ENCODE measurements around the gene AASDHPPT.

Gene AASDHPPT

DNA sequence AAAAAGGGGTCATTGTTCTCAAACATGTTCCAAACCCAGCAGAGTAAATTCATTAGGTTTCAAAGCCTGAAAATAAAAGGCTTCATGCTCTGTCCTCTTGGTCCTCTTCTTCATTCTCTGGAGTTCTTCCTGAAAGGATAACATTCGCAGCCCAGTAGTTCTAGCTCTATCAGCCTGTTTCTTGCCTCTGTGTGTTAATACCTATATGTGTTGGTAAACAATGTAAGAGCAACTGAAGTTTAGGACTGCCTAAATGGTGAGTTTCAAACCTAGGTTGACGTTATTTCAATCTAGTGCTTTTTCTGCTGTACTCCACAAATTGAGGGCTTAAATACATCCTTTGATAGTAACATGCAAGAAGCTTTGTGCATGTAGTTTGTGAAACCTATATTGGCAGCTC, 9.4 kb downstream of the AASDHPPT start:
- DNase-seq, result no peak

DNA sequence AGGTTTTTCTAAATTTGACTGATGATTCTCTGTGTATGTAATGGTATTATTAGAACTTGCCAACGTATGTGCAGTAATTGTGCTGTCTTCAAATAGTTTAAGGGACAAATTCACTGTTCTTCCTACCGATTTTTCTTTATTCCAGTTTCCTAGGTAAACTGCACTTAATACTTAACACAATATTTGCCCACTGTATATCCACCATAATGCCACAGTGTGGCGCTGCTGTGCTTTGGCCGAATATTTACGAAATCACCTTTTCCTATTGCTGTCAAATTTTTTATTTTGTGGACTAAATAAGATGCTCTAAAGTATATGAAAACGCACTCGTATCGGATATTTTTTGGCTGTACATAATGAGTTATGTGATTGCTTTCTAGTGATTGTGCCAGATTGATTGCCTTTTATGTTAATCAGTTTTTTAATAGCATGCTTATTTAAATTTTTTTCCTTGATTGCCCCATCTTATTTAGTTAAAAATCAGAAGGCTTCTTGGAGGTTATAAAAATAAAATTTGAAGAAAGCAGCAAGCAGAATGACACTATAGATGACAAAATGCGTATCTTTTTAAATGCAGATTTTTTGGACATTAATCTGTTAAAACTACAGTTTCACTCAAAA, 10.5 kb downstream of the AASDHPPT start:
- DNase-seq, result peak; percentile 29

GRCh38 chr11:106088896-106089295, 11.4 kb downstream of the AASDHPPT start:
- DNase-seq, result peak; percentile 86

DNA sequence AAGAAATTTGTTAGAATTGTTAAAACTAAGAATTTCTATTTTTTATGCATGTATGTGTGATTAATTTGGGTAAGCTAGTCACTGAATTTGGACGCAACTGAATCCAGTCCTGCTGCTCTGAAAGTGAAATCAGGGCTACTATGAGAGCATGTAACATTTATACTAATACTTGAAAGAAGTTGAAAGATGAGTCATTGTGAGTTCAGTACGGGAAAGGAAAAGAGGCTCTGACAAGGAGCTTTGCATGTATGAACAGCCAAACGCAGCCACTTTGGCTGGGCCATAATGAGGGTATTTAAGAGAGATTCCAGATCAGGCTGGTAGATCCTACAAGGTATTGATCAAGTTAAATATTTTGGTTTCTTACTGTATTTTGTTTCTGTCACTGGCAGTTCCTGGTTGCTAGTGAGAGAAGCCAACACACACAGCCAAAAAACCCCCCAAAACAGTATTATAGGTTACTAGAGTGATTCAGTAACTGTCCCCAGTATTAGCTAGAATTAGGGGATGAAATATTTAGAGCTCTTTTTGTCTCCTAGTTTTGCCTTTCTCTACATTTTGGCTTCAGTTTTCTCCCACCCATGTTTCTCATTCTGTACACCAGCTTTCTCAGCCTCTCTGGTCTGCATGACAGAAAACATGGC, 14.1 kb downstream of the AASDHPPT start:
- peak; percentile 68 for DNase-seq

DNA sequence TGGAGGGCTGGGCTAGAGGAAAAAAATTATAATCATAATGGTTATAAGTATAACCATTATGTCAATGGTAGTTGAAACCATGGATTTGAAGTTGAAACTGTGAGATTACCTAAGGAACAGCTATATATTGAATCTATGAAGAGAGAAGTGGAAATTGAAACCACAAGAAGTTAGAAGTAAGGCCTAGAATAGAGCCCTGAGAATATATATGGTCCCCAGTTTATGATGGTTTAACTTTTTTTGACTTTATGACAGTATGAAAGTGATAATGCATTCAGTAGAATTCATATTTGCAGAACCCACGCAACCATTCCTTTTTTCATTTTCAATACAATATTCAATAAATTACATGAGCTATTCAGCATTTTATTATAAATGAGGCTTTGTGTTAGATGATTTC, 15.0 kb downstream of the AASDHPPT start:
- DNase-seq, result no peak

- DNase-seq, result no peak
These were observed 21.6 kb downstream of the AASDHPPT start for GRCh38 chr11:106098893-106099553.

- no peak for DNase-seq
These were observed 23.9 kb downstream of the AASDHPPT start for GRCh38 chr11:106101370-106101769.

- DNase-seq, result peak; percentile 41
These were observed 24.4 kb downstream of the AASDHPPT start for GRCh38 chr11:106101819-106102218.

DNA sequence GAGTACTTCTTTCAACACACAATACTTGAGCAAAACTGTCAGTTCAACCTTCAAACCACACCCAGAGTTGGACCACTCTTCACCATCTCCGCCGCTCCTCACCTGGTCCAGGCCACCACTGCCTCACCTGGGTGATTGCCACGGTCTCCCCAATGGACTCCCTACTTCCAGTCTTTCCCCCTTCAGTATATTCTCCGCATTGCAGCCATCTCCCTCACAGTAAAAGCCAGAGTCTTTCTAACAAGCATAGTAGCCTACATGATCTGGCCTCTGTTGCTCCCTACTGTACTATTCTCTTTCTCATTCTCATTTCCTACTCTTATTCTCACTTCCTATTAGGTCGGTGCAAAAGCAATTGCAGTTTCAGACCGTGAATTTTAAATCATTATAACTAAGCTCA, 28.5 kb downstream of the AASDHPPT start:
- DNase-seq, result no peak

- no peak for DNase-seq
These were observed 44.3 kb downstream of the AASDHPPT start for GRCh38 chr11:106121570-106122320.

DNA sequence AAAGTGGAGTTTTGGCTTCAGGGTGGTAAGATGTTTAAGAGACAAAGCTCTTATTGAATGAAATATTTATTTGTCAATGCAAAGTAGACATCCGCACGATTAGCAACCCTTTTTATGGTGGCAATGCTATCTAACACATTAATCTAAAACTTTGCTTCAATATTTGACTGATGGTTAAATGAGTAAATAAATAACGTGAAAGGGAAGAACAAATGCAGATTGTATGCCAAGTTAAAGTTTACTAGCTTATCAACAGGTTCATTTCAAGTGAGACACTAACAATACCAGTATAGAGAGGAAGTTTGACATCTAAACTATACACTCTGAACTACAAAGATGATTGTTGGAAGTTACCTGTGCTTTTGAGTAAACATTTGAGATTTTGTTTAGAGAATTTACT, 50.1 kb downstream of the AASDHPPT start:
- DNase-seq, result no peak

DNA sequence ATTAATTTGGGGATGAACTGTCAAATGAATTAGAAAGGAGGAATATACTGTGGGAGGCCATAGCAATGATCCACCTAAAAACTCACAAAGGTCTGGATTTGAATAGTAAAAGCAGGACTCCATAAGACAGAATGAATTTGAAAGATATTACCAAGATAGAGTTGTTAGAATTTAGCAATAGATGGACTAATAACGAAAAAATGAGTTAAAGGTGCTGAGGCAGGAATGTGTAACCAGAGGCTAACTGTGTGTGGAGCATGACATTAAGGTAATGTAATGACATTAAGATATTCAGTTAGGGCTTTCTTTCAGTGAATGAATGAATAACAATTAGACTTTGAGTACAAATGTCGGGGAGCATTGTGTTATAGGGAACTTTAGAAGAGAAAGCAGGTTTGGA, 51.3 kb downstream of the AASDHPPT start:
- no peak for DNase-seq

GRCh38 chr11:106131998-106132397, 54.5 kb downstream of the AASDHPPT start:
- DNase-seq, result no peak

DNA sequence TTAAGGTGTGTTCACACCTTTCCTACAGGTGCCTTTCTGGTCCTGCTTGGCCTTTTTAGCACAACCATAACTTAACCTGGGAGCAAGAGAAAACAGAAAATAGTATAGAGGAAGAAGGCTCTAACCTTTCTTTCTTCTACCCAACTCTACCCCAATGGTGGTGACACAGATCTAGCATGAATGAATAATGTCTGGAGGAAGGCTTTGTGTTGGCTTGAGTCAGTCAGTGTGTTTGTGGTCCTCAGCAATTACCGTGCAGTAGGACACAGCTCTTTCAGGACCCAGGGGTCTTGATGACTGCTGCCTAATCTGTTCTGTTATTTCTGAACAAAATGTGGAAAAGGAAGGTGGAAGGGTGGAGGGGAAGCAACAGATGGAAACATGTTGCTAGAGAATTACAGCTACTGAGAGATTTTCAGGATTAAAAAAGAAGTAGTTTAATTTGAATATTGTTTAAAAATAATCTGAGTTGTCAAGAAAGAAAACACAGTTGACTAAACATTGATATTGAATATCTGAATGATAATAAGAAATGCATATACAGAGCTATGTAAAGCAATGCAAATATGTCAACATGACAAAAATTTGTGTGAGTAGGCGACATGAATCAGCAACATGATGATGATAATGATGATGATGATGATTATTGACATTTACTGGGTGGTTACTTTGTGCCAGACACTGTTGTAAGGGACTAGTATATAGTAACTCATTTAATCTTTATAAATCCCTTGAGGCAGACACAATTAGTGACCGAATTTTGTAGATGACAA, 55.3 kb downstream of the AASDHPPT start:
- no peak for DNase-seq

DNA sequence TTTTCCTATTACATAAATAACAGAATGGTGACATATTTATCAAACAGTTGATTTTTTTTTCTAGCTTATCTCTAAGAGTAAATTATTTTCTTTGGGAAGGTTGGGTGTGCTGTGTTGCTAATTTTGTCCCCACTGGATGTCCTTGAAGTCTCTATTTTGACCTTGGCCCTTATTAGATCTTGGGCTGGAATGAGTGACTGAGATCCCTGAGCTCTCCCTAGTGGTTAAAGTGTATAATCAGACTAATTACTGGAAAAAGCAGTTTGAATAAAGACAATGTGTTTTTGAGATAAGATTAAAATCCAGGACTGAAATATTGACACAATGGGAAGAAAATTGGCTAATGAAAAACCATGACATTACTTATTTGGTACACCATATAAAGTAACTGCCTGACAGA, 56.1 kb downstream of the AASDHPPT start:
- no peak for DNase-seq

- DNase-seq, result peak; percentile 11
These were observed 59.6 kb downstream of the AASDHPPT start for GRCh38 chr11:106137061-106137460.

- DNase-seq, result no peak
These were observed 60.3 kb downstream of the AASDHPPT start for GRCh38 chr11:106137758-106138157.
